Fibroblast of lung (primary cell): Measurements from ENCODE around the gene ZNF2. TPM values are rescaled to one million over a fixed set of nuclear protein-coding genes. Genes with fewer than 3 reads are reported as not detected.

Experiments used
- DNase-seq, 2 donors: peaks; one replicate each; pipeline versions ENCODE4 v3.0.0 to v3.0.0-alpha.2; 2010; ENCODE audit warnings: low read depth in 2 of 2
- H2AFZ ChIP-seq: 2 replicates; pipeline ENCODE4 v1.5.1; 2012; ENCODE audit warnings: low read length, control low read depth, inconsistent platforms
- H3K27ac ChIP-seq: 2 replicates; pipeline ENCODE4 v1.5.1; 2011; ENCODE audit warnings: low read length, control low read depth; ENCODE audit not compliant: insufficient read depth
- H3K27me3 ChIP-seq: 2 replicates; pipeline ENCODE4 v1.5.1; 2011; ENCODE audit warnings: mild to moderate bottlenecking, low read length; ENCODE audit not compliant: control insufficient read depth, insufficient read depth
- H3K36me3 ChIP-seq: 2 replicates; pipeline ENCODE4 v1.5.1; 2011; ENCODE audit warnings: low read length; ENCODE audit not compliant: control insufficient read depth, insufficient read depth
- H3K4me1 ChIP-seq: 2 replicates; pipeline ENCODE4 v1.5.1; 2011; ENCODE audit warnings: low read length; ENCODE audit not compliant: control insufficient read depth, insufficient read depth; ENCODE audit errors: extremely low read depth
- H3K4me2 ChIP-seq: 2 replicates; pipeline ENCODE4 v1.5.1; 2011; ENCODE audit warnings: low read length, control low read depth; ENCODE audit not compliant: insufficient read depth; ENCODE audit errors: extremely low read depth
- H3K4me3 ChIP-seq, 4 experiments: fragments of 200-600 bp in 1 of 4; sonication (generic) in 1 of 4; replicated peaks in 1 of 4; 2 replicates each; pipeline ENCODE4 v1.5.1; 2011 to 2016; ENCODE audit warnings: low read length in 4 of 4, low read depth in 3 of 4, mild to moderate bottlenecking in 3 of 4, control low read depth in 2 of 4, inconsistent platforms in 1 of 4, mixed read lengths in 1 of 4; ENCODE audit not compliant: insufficient read depth in 1 of 4; ENCODE audit errors: control extremely low read depth in 1 of 4
- H3K79me2 ChIP-seq: 2 replicates; pipeline ENCODE4 v1.5.1; 2012; ENCODE audit warnings: mild to moderate bottlenecking, low read length, inconsistent platforms; ENCODE audit not compliant: control insufficient read depth, insufficient read depth
- H3K9ac ChIP-seq: 2 replicates; pipeline ENCODE4 v1.5.1; 2011; ENCODE audit warnings: mild to moderate bottlenecking, low read length, control low read depth; ENCODE audit not compliant: insufficient read depth
- H3K9me3 ChIP-seq: 2 replicates; pipeline ENCODE4 v1.5.1; 2012; ENCODE audit warnings: low read depth, low read length; ENCODE audit not compliant: control insufficient read depth, insufficient read depth
- H4K20me1 ChIP-seq: 2 replicates; pipeline ENCODE4 v1.5.1; 2011; ENCODE audit warnings: low read length; ENCODE audit not compliant: control insufficient read depth, insufficient read depth; ENCODE audit errors: extremely low read depth
- EZH2 ChIP-seq: IDR thresholded peaks from 2 replicates; pipeline ENCODE4 v1.5.1; 2012; ENCODE audit warnings: low read length, control low read depth, mild to moderate bottlenecking; ENCODE audit errors: missing control alignments
- polyA plus RNA-seq, 2 donors: library from polyadenylated mRNA; depleted of rRNA in 1 of 2; stranded (reverse) in 1 of 2; unstranded in 1 of 2; fragments of >200 nt; gene quantifications; 2 replicates each; pipeline ENCODE4 v1.2.1, GENCODE V29; 2011 to 2012; ENCODE audit warnings: missing spikeins in 1 of 2
- total RNA-seq: library from RNA; depleted of rRNA; stranded (reverse); fragments of >200 nt; gene quantifications from 2 replicates; pipeline ENCODE4 v1.2.1, GENCODE V29; 2014
- TF ChIP-seq, protein P1 (sequence below), 2 donors: IDR thresholded peaks in 1 of 2; conservative IDR thresholded peaks in 1 of 2; 1 replicate in 1 of 2; 2 replicates in 1 of 2; pipeline ENCODE4 v1.5.1; 2011 to 2012; ENCODE audit warnings: low read length in 2 of 2, control low read depth in 1 of 2, inconsistent platforms in 1 of 2, low read depth in 1 of 2, mild to moderate bottlenecking in 1 of 2

ZNF2 gene
- total and polyA plus RNA-seq, 2 donors (not counting 1 experiment from before 2014, with no cell fraction given): 5.0 to 11.7 TPM

DNA sequence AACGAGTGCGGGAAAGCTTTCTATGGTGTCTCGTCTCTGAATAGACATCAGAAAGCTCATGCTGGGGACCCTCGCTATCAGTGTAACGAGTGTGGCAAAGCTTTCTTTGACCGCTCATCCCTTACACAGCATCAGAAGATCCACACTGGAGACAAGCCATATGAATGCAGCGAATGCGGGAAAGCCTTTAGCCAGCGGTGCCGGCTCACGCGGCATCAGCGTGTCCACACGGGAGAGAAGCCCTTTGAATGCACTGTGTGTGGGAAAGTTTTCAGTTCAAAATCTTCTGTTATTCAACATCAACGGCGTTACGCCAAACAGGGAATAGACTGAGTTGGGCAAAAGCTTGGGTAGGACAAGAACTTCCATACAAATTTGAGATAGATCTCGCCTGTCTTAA lies 16.2 kb downstream of the ZNF2 start:
- TF ChIP-seq, protein P1, sequence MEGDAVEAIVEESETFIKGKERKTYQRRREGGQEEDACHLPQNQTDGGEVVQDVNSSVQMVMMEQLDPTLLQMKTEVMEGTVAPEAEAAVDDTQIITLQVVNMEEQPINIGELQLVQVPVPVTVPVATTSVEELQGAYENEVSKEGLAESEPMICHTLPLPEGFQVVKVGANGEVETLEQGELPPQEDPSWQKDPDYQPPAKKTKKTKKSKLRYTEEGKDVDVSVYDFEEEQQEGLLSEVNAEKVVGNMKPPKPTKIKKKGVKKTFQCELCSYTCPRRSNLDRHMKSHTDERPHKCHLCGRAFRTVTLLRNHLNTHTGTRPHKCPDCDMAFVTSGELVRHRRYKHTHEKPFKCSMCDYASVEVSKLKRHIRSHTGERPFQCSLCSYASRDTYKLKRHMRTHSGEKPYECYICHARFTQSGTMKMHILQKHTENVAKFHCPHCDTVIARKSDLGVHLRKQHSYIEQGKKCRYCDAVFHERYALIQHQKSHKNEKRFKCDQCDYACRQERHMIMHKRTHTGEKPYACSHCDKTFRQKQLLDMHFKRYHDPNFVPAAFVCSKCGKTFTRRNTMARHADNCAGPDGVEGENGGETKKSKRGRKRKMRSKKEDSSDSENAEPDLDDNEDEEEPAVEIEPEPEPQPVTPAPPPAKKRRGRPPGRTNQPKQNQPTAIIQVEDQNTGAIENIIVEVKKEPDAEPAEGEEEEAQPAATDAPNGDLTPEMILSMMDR (conservative IDR thresholded peaks at IDR 0.05 in 1 of 2, IDR thresholded peaks at IDR 0.05 in 1 of 2; ENCODE audit: low read depth in 1 of 2, low read length in 2 of 2): no peak
- no peak for TF ChIP-seq EZH2
- no peak for DNase-seq
- Histone ChIP-seq H3K79me2 (no peaks in the 10 kb centered on the region), H3K9me3 (no peaks in the 10 kb centered on the region), H3K4me2 (no peak overlapping the region), H2AFZ (no peak overlapping the region), H3K27ac (no peak overlapping the region), H3K27me3 (no peaks in the 10 kb centered on the region), H3K36me3 (peaks cover 12% of the 10 kb centered on the region), H3K4me1 (no peaks in the 10 kb centered on the region), H3K9ac (no peak overlapping the region), H3K4me3 (no peak overlapping the region), H4K20me1 (no peaks in the 10 kb centered on the region)

DNA sequence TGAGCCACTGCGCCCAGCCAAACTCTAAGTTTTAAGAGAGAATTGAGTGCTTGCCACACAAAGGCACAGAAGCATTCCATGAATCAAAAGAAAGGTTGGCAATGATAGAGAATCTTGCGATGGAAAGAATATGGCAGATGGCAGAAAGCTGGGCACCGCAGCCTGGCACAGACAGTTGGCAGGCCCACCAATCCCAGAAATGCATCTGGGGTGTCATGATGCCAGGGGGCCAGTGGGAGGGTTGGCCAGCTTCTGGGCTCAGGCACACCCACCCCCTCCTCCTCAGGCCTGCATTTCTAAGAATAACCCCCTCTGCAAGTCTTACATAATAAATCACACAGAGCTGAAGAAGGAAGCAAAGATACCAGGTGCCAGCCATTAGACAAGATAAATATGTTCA lies 19.6 kb downstream of the ZNF2 start:
- Histone ChIP-seq H3K9me3 (no peaks in the 10 kb centered on the region), H3K79me2 (no peaks in the 10 kb centered on the region), H4K20me1 (no peaks in the 10 kb centered on the region), H3K4me2 (no peak overlapping the region), H3K36me3 (peaks cover 11% of the 10 kb centered on the region), H3K27me3 (no peaks in the 10 kb centered on the region), H2AFZ (no peak overlapping the region), H3K4me3 (no peak overlapping the region), H3K4me1 (no peaks in the 10 kb centered on the region), H3K9ac (no peak overlapping the region), H3K27ac (no peak overlapping the region)
- TF ChIP-seq, protein P1 (conservative IDR thresholded peaks at IDR 0.05 in 1 of 2, IDR thresholded peaks at IDR 0.05 in 1 of 2; ENCODE audit: low read depth in 1 of 2, low read length in 2 of 2): no peak
- no peak for TF ChIP-seq EZH2
- no peak for DNase-seq

DNA sequence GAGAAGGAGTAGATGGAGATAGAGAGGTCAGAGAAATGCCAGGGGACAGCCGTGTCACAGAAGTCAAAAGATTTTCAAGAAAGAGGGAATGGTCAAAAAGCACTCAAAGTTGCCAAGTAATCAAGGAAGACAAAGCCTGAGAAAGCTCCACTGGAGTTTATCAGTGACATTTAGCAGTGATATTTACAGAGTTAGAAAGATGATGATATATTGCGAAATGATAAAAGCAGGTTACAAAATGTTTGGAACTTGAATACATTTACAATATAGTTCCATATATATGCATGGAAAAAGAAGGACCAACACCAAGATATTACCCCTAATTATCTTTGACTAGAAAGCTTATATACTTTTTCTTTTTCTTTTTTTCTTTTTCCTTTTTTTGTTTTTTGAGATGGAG lies 20.4 kb downstream of the ZNF2 start:
- H2AFZ ChIP-seq: no peak overlapping the region
- H3K4me3 ChIP-seq: no peak overlapping the region
- H3K27me3 ChIP-seq: no peaks in the 10 kb centered on the region
- no peaks in the 10 kb centered on the region for H3K79me2 ChIP-seq
- H3K9me3 ChIP-seq: no peaks in the 10 kb centered on the region
- TF ChIP-seq EZH2: no peak
- TF ChIP-seq, protein P1 (conservative IDR thresholded peaks at IDR 0.05 in 1 of 2, IDR thresholded peaks at IDR 0.05 in 1 of 2; ENCODE audit: low read depth in 1 of 2, low read length in 2 of 2): no peak
- H4K20me1 ChIP-seq: no peaks in the 10 kb centered on the region
- H3K9ac ChIP-seq: no peak overlapping the region
- H3K4me2 ChIP-seq: no peak overlapping the region
- H3K4me1 ChIP-seq: no peaks in the 10 kb centered on the region
- H3K36me3 ChIP-seq: peaks cover 8% of the 10 kb centered on the region
- H3K27ac ChIP-seq: no peak overlapping the region
- no peak for DNase-seq
